H1 (cell line): ENCODE measurements around the gene DLEC1. TPM values are rescaled to one million over a fixed set of nuclear protein-coding genes. Genes with fewer than 3 reads are reported as not detected.
A peak's percentile ranks its signal among the peaks of the same experiment; 100 is the strongest.

Experiments used
- CTCF ChIA-PET: fragments of 300-600 bp; sonication (Branson Sonifier 250); formaldehyde crosslinking; loops from one replicate; lab custom pipeline; 2021; ENCODE audit not compliant: partially characterized antibody; lab: Charles Lee
- POLR2A ChIA-PET: fragments of 300-600 bp; sonication (Branson Sonifier 250); formaldehyde crosslinking; loops from one replicate; lab custom pipeline; 2021; ENCODE audit warnings: inconsistent platforms; ENCODE audit not compliant: partially characterized antibody; lab: Charles Lee
- DNase-seq, 2 experiments: peaks; one replicate each; pipeline versions ENCODE4 v3.0.0 to v3.0.0-alpha.2; 2010 to 2022; ENCODE audit warnings: low spot score in 2 of 2, low read depth in 1 of 2, mixed read lengths in 1 of 2
- FAIRE-seq: peaks from 2 replicates; lab custom pipeline; 2011; peaks lifted over from hg19 to GRCh38; lab: Jason Lieb, UNC
- H2AFZ ChIP-seq: 2 replicates; pipeline ENCODE4 v1.8.1; 2012; ENCODE audit warnings: low read length, inconsistent platforms
- H2AK5ac ChIP-seq: 2 replicates; pipeline ENCODE4 v1.6.1; 2013; ENCODE audit warnings: low read depth, low read length
- H2BK120ac ChIP-seq: replicated peaks from 2 replicates; pipeline ENCODE3; 2013; ENCODE audit warnings: low read depth, low read length, inconsistent platforms
- H2BK12ac ChIP-seq: 2 replicates; pipeline ENCODE4 v1.6.1; 2013; ENCODE audit warnings: low read depth, low read length
- H2BK15ac ChIP-seq: 2 replicates; pipeline ENCODE4 v1.6.1; 2013; ENCODE audit warnings: low read length
- H2BK20ac ChIP-seq: 2 replicates; pipeline ENCODE4 v1.6.1; 2013; ENCODE audit warnings: low read length
- H2BK5ac ChIP-seq: 2 replicates; pipeline ENCODE4 v1.6.1; 2013; ENCODE audit warnings: low read depth, low read length
- H3K14ac ChIP-seq: 2 replicates; pipeline ENCODE4 v1.6.1; 2013; ENCODE audit warnings: inconsistent platforms; ENCODE audit not compliant: insufficient read length
- H3K18ac ChIP-seq: 2 replicates; pipeline ENCODE4 v1.6.1; 2013; ENCODE audit warnings: low read length; ENCODE audit errors: extremely low read depth
- H3K23ac ChIP-seq: 2 replicates; pipeline ENCODE4 v1.6.1; 2013; ENCODE audit warnings: inconsistent platforms; ENCODE audit not compliant: insufficient read length
- H3K23me2 ChIP-seq: 2 replicates; pipeline ENCODE4 v1.6.1; 2013; ENCODE audit warnings: low read depth, low read length
- H3K27ac ChIP-seq: 2 replicates; pipeline ENCODE4 v1.6.1; 2011; ENCODE audit warnings: low read depth, low read length, inconsistent platforms
- H3K27me3 ChIP-seq, 4 experiments: replicated peaks in 1 of 4; 1 replicate in 1 of 4; 2 replicates in 3 of 4; pipeline versions ENCODE4 v1.6.1 to v1.8.1; 2011 to 2013; ENCODE audit warnings: low read length in 3 of 4, mild to moderate bottlenecking in 3 of 4, inconsistent platforms in 2 of 4, mixed read lengths in 2 of 4, moderate library complexity in 1 of 4; ENCODE audit not compliant: control insufficient read depth in 3 of 4, insufficient read depth in 3 of 4; ENCODE audit errors: extremely low read depth in 1 of 4
- H3K36me3 ChIP-seq, 4 experiments: 2 replicates each; pipeline versions ENCODE4 v1.6.1 to v1.8.1; 2011 to 2013; ENCODE audit warnings: mild to moderate bottlenecking in 4 of 4, low read length in 3 of 4, moderate library complexity in 2 of 4, control low read depth in 1 of 4, inconsistent platforms in 1 of 4; ENCODE audit not compliant: insufficient read depth in 4 of 4, control insufficient read depth in 2 of 4
- H3K4ac ChIP-seq: replicated peaks from 2 replicates; pipeline ENCODE3; 2013; ENCODE audit warnings: low read length, low read depth, mixed read lengths, inconsistent platforms; ENCODE audit not compliant: insufficient read length
- H3K4me1 ChIP-seq, 4 experiments: replicated peaks in 1 of 4; 1 replicate in 1 of 4; 2 replicates in 3 of 4; pipeline versions ENCODE4 v1.6.1 to v1.8.1; 2011 to 2013; ENCODE audit warnings: low read length in 3 of 4, inconsistent platforms in 2 of 4, mixed read lengths in 1 of 4; ENCODE audit not compliant: insufficient read depth in 4 of 4, control insufficient read depth in 3 of 4
- H3K4me2 ChIP-seq, 2 experiments: 2 replicates each; pipeline versions ENCODE4 v1.6.1 to v1.8.1; 2011 to 2013; ENCODE audit warnings: low read depth in 2 of 2, low read length in 2 of 2, control low read depth in 1 of 2, inconsistent platforms in 1 of 2, mild to moderate bottlenecking in 1 of 2; ENCODE audit not compliant: insufficient read depth in 1 of 2
- H3K4me3 ChIP-seq, 4 experiments: fragments of 200-600, 300-600 bp in 1 of 4; sonication (generic), shearing (Covaris generic), sonication (Bioruptor Twin) in 1 of 4; 2 replicates each; pipeline versions ENCODE4 v1.5.1 to v1.8.1; 2011 to 2016; ENCODE audit warnings: low read length in 4 of 4, low read depth in 3 of 4, control low read depth in 2 of 4, inconsistent platforms in 2 of 4, mild to moderate bottlenecking in 2 of 4, mixed read lengths in 1 of 4, moderate library complexity in 1 of 4; ENCODE audit not compliant: insufficient read depth in 2 of 4; ENCODE audit errors: extremely low read depth in 1 of 4
- H3K56ac ChIP-seq: replicated peaks from 2 replicates; pipeline ENCODE3; 2013; ENCODE audit warnings: low read depth, mild to moderate bottlenecking, mixed read lengths, low read length, inconsistent platforms; ENCODE audit not compliant: insufficient read length
- H3K79me1 ChIP-seq: 2 replicates; pipeline ENCODE4 v1.6.1; 2013; ENCODE audit warnings: low read depth, low read length, control low read depth
- H3K79me2 ChIP-seq, 2 experiments: 2 replicates each; pipeline versions ENCODE4 v1.6.1 to v1.8.1; 2012 to 2013; ENCODE audit warnings: low read length in 2 of 2, mild to moderate bottlenecking in 2 of 2, inconsistent platforms in 1 of 2; ENCODE audit not compliant: insufficient read depth in 2 of 2, control insufficient read depth in 1 of 2
- H3K9ac ChIP-seq, 4 experiments: replicated peaks in 1 of 4; 1 replicate in 1 of 4; 2 replicates in 3 of 4; pipeline versions ENCODE4 v1.6.1 to v1.8.1; 2011 to 2013; ENCODE audit warnings: low read depth in 3 of 4, low read length in 3 of 4, control low read depth in 2 of 4, mild to moderate bottlenecking in 2 of 4, moderate library complexity in 2 of 4, inconsistent platforms in 1 of 4; ENCODE audit errors: extremely low read depth in 1 of 4
- H3K9me3 ChIP-seq, 2 experiments: 2 replicates each; pipeline versions ENCODE4 v1.6.1 to v1.8.1; 2012 to 2013; ENCODE audit warnings: mild to moderate bottlenecking in 2 of 2, moderate library complexity in 2 of 2, control low read depth in 1 of 2, inconsistent platforms in 1 of 2, low read depth in 1 of 2, low read length in 1 of 2, mixed read lengths in 1 of 2; ENCODE audit not compliant: insufficient read depth in 2 of 2
- H4K20me1 ChIP-seq, 2 experiments: replicated peaks in 1 of 2; 2 replicates each; pipeline versions ENCODE3 to v1.8.1; 2011 to 2013; ENCODE audit warnings: inconsistent platforms in 2 of 2, low read length in 2 of 2, mild to moderate bottlenecking in 1 of 2; ENCODE audit not compliant: insufficient read depth in 2 of 2, control insufficient read depth in 1 of 2
- H4K5ac ChIP-seq: 2 replicates; pipeline ENCODE4 v1.6.1; 2013; ENCODE audit warnings: low read length, low read depth, mixed read lengths, inconsistent platforms; ENCODE audit not compliant: insufficient read length
- H4K8ac ChIP-seq: 2 replicates; pipeline ENCODE4 v1.8.0; 2013; ENCODE audit warnings: mild to moderate bottlenecking, moderate library complexity, low read length, inconsistent platforms; ENCODE audit not compliant: insufficient read depth; ENCODE audit errors: extremely low read depth
- H4K91ac ChIP-seq: replicated peaks from 2 replicates; pipeline ENCODE3; 2013; ENCODE audit warnings: low read length, mixed read lengths, inconsistent platforms; ENCODE audit not compliant: insufficient read length
- EGR1 ChIP-seq: IDR thresholded peaks from 2 replicates; pipeline ENCODE4 v1.6.1; 2011; ENCODE audit warnings: low read depth, low read length, borderline replicate concordance
- EZH2 ChIP-seq: fragments of 200-600 bp; sonication (generic); IDR thresholded peaks from 2 replicates; pipeline ENCODE4 v1.7.1; 2012; ENCODE audit warnings: low read depth, mild to moderate bottlenecking, moderate library complexity, low read length, inconsistent platforms; ENCODE audit not compliant: severe bottlenecking
- RNF2 ChIP-seq: fragments of 200-900, 300-1000 bp; sonication (generic); IDR thresholded peaks from 2 replicates; pipeline ENCODE4 v1.7.1; 2016; ENCODE audit warnings: borderline replicate concordance, low read depth, mild to moderate bottlenecking, antibody characterized with exemption, low read length; ENCODE audit not compliant: poor library complexity, severe bottlenecking; ENCODE audit errors: missing control alignments
- RXRA ChIP-seq: IDR thresholded peaks from 2 replicates; pipeline ENCODE4 v1.6.1; 2011; ENCODE audit warnings: low read depth, mild to moderate bottlenecking, low read length, moderate library complexity; ENCODE audit not compliant: insufficient read depth
- SIRT6 ChIP-seq: IDR thresholded peaks from one replicate; pipeline ENCODE4 v1.7.1; 2012; ENCODE audit warnings: low read length, inconsistent platforms
- SIX5 ChIP-seq: IDR thresholded peaks from 2 replicates; pipeline ENCODE4 v1.6.1; 2011; ENCODE audit warnings: mild to moderate bottlenecking, low read depth, low read length
- SP2 ChIP-seq: IDR thresholded peaks from 2 replicates; pipeline ENCODE4 v1.6.1; 2012; ENCODE audit warnings: mild to moderate bottlenecking, low read length, inconsistent platforms
- TEAD4 ChIP-seq: IDR thresholded peaks from 2 replicates; pipeline ENCODE4 v1.6.1; 2012; ENCODE audit warnings: low read depth, low read length, inconsistent platforms, mixed read lengths
- USF2 ChIP-seq: IDR thresholded peaks from 2 replicates; pipeline ENCODE4 v1.6.1; 2011; ENCODE audit warnings: low read length, improper control_type of control experiment
- WGBS, 2 experiments: shearing (Covaris generic) in 1 of 2; methylation state at CpG; one replicate each; pipeline versions ENCODE4 v1.1.6 to v1.1.7; 2013 to 2015; ENCODE audit warnings: low lambda C conversion rate in 2 of 2, mixed read lengths in 2 of 2, inconsistent platforms in 1 of 2, low coverage in 1 of 2, missing lambda C conversion rate in 1 of 2; ENCODE audit not compliant: insufficient replicate concordance in 2 of 2, insufficient coverage in 1 of 2, insufficient read length in 1 of 2; ENCODE audit errors: extremely low coverage in 1 of 2, missing lambda C conversion rate in 1 of 2; 5-methylcytosine and 5-hydroxymethylcytosine counted together
- polyA plus RNA-seq, 7 experiments: library from polyadenylated mRNA; depleted of rRNA in 3 of 7; stranded (reverse) in 5 of 7; unstranded in 2 of 7; fragments of >200 nt in 5 of 7; fragments of 200-250 nt in 2 of 7; gene quantifications; 1 replicate in 5 of 7; 2 replicates in 1 of 7; 4 replicates in 1 of 7; pipeline versions ENCODE4 v1.2.1 to v1.2.3, GENCODE V29; 2011 to 2013; ENCODE audit warnings: missing spikeins in 2 of 7, mixed read lengths in 2 of 7
- total RNA-seq: library from RNA; stranded (reverse); fragmentation: NEBNext Ultra II Directional; extraction: Animal tissue kit (Norgen Biotek cat#: 25700); gene quantifications from 2 replicates; pipeline ENCODE4 v1.2.1, GENCODE V29; 2021

The DLEC1 gene
- total and polyA plus RNA-seq, 2 of the 8 experiments (the other 6 are each of a cell fraction or from before 2014, with no cell fraction given), result 0.26 to 0.76 TPM

GRCh38 chr3:38140326-38141172 is 101.5 kb downstream of the DLEC1 start:
- peak in 1 of 2 experiments; percentile 39 for DNase-seq
- FAIRE-seq, result no peak
- Histone ChIP-seq H4K5ac (no peak overlapping the region), H3K14ac (no peak overlapping the region), H4K91ac (no peak overlapping the region), H3K4ac (no peak overlapping the region), H2BK120ac (no peak overlapping the region), H3K18ac (no peak overlapping the region), H2BK20ac (no peak overlapping the region), H3K9ac (no peak overlapping the region), H2BK12ac (no peak overlapping the region), H3K4me3 (no peak overlapping the region), H3K27me3 (no peaks in the 10 kb centered on the region), H4K8ac (no peak overlapping the region), H3K4me2 (no peak overlapping the region; a peak in 1 of 4 replicates), H3K79me2 (peaks cover 0 to 12% of the 10 kb centered on the region in 2 experiments; a peak in 1 of 4 replicates), H2AFZ (no peak overlapping the region), H2AK5ac (no peak overlapping the region), H3K4me1 (peaks cover 7 to 16% (median 13%) of the 10 kb centered on the region in 4 experiments), H3K27ac (no peak overlapping the region), H3K23ac (no peak overlapping the region), H3K56ac (no peak overlapping the region), H2BK15ac (no peak overlapping the region), H4K20me1 (peaks cover 0 to 2% of the 10 kb centered on the region in 2 experiments), H3K23me2 (peaks cover 21% of the 10 kb centered on the region), H3K79me1 (no peaks in the 10 kb centered on the region), H3K36me3 (peaks cover 3 to 11% (median 8%) of the 10 kb centered on the region in 4 experiments; a peak in 4 of 8 replicates), H3K9me3 (no peaks in the 10 kb centered on the region), H2BK5ac (no peak overlapping the region; the same call in 1 of the 2 replicates)
- CTCF ChIA-PET, result interaction anchor here (0.7 to 8.1 kb wide), 10 partner anchors 9 to 382 kb away, joined by 3 to 52 read pairs (median 5); no protein-coding TSS in a partner anchor
- 88% methylated on average over 13 of the region's 13 CpGs; no CpG with 5 or more reads in 1 of the 2 experiments for WGBS, 2 experiments
- POLR2A ChIA-PET, result interaction anchor here (1.1 to 2.3 kb wide), 4 partner anchors 8 to 178 kb away, joined by 3 to 13 read pairs (median 3); partner anchors contain the start of gene OXSR1
- TF ChIP-seq TEAD4 (0 out of 2 replicates have a peak, but pooled peaks have one; percentile 27), USF2 (no peak), RXRA (no peak), SIX5 (no peak), EZH2 (no peak), SIRT6 (no peak), RNF2 (no peak), EGR1 (no peak), SP2 (no peak)
